Left lung (tissue), 10 donors: ENCODE results near the gene CYB5D1. TPM values are rescaled to one million over a fixed set of nuclear protein-coding genes. Genes with fewer than 3 reads are reported as not detected.

Experiments
- ATAC-seq: fragments of 200-7000 bp; cut with Tn5 transposase; one replicate; pipeline ENCODE4 v1.9.1; 2020; ENCODE audit warnings: moderate library complexity
- DNase-seq, 4 donors: peaks; one replicate each; pipeline ENCODE4 v3.0.0-alpha.2; 2013 to 2020
- H3K27ac ChIP-seq, 2 donors: fragments of 200-600 bp; sonication (generic) in 1 of 2; one replicate each; pipeline versions ENCODE4 v1.5.0 to v1.8.0; 2020 to 2021
- H3K27me3 ChIP-seq, 2 donors: fragments of 200-600 bp; sonication (generic) in 1 of 2; one replicate each; pipeline versions ENCODE4 v1.5.0 to v1.8.0; 2020 to 2021
- H3K36me3 ChIP-seq, 2 donors: fragments of 200-600 bp; sonication (generic) in 1 of 2; one replicate each; pipeline versions ENCODE4 v1.5.0 to v1.8.0; 2020 to 2021
- H3K4me1 ChIP-seq, 2 donors: fragments of 200-600 bp; one replicate each; pipeline ENCODE4 v1.8.0; 2021
- H3K4me3 ChIP-seq, 2 donors: fragments of 200-600 bp; sonication (generic) in 1 of 2; one replicate each; pipeline versions ENCODE4 v1.5.0 to v1.8.0; 2020 to 2021; ENCODE audit warnings: mild to moderate bottlenecking in 1 of 2
- H3K9me3 ChIP-seq, 2 donors: fragments of 200-600 bp; sonication (generic) in 1 of 2; one replicate each; pipeline versions ENCODE4 v1.5.0 to v1.8.0; 2020 to 2021
- intact Hi-C, 2 donors: fragments of 100-400 bp; cut with DNase I; formaldehyde crosslinking; loops; one replicate each; pipeline versions ENCODE4 v1.11.2 to v1.14.2; 2022
- polyA plus RNA-seq, 6 donors: library from polyadenylated mRNA; unstranded; fragments of 120-200 nt; gene quantifications; one replicate each; pipeline ENCODE4 v1.2.1, GENCODE V29; 2013; ENCODE audit not compliant: insufficient read length in 6 of 6
- total RNA-seq, 2 donors: library from RNA; stranded (reverse); fragmentation: NEBNext Ultra II Directional; extraction: Animal tissue kit (Norgen Biotek cat#: 25700); gene quantifications; one replicate each; pipeline ENCODE4 v1.2.1, GENCODE V29; 2021
- TF ChIP-seq, protein P1 (sequence below), 2 donors: fragments of 200-600 bp; sonication (generic) in 1 of 2; IDR thresholded peaks; one replicate each; pipeline versions ENCODE4 v1.5.0 to v1.8.0; 2021; ENCODE audit warnings: antibody characterized with exemption in 2 of 2
- donor health status: DM: no; HTN: yes; CAD: no.
- donor health status: DM: no; HTN: no; CAD: no.

The CYB5D1 gene
- total and polyA plus RNA-seq, 8 donors, result 9.8 to 25.8 (median 19.2) TPM

DNA sequence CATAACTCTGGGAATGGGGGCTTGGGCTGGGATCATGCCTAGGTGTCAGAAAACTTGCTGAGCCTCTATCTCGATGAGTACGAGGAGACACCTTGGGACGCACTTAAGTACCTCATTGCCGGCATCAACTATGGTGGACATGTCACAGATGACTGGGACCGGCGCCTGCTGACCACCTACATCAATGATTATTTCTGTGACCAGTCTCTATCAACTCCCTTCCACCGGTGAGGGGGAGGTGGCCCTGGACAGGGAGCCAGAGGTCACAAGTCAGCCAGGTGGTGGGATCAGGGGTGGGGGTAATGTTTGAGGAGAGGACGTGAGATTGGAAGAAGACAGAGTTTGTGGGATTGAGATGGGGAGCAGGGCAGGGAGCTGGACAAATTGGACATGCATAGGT lies 27.2 kb upstream of the CYB5D1 start:
- Histone ChIP-seq H3K4me3 (no peak overlapping the region), H3K9me3 (no peaks in the 10 kb centered on the region), H3K4me1 (peaks cover 0 to 13% of the 10 kb centered on the region in 2 donors), H3K36me3 (no peaks in the 10 kb centered on the region), H3K27ac (no peak overlapping the region), H3K27me3 (no peaks in the 10 kb centered on the region)
- intact Hi-C loops, result no loop called here
- no peak for ATAC-seq
- TF ChIP-seq, protein P1, sequence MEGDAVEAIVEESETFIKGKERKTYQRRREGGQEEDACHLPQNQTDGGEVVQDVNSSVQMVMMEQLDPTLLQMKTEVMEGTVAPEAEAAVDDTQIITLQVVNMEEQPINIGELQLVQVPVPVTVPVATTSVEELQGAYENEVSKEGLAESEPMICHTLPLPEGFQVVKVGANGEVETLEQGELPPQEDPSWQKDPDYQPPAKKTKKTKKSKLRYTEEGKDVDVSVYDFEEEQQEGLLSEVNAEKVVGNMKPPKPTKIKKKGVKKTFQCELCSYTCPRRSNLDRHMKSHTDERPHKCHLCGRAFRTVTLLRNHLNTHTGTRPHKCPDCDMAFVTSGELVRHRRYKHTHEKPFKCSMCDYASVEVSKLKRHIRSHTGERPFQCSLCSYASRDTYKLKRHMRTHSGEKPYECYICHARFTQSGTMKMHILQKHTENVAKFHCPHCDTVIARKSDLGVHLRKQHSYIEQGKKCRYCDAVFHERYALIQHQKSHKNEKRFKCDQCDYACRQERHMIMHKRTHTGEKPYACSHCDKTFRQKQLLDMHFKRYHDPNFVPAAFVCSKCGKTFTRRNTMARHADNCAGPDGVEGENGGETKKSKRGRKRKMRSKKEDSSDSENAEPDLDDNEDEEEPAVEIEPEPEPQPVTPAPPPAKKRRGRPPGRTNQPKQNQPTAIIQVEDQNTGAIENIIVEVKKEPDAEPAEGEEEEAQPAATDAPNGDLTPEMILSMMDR (IDR thresholded peaks at IDR 0.05), result no peak
- no peak for DNase-seq

DNA sequence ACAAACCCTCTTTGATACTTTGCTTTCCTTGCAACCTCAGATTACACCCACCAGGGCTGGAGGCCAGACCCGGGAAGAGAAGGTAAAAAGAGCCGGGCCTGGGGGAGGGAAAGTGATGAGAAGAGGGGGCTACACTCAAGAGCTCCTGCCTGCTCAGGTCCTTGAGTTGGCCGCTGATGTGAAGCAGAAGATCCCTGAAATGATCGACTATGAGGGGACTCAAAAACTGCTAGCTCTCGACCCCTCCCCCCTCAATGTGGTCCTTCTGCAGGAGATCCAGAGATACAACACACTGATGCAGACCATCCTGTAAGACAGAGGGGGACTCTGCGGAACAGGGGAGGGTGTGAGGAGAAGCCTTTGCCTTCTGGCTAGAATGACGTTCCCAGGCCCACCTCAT lies 26.6 kb upstream of the CYB5D1 start:
- Histone ChIP-seq H3K27me3 (no peaks in the 10 kb centered on the region), H3K4me1 (peaks cover 0 to 16% of the 10 kb centered on the region in 2 donors)
- intact Hi-C loops, result no loop called here

DNA sequence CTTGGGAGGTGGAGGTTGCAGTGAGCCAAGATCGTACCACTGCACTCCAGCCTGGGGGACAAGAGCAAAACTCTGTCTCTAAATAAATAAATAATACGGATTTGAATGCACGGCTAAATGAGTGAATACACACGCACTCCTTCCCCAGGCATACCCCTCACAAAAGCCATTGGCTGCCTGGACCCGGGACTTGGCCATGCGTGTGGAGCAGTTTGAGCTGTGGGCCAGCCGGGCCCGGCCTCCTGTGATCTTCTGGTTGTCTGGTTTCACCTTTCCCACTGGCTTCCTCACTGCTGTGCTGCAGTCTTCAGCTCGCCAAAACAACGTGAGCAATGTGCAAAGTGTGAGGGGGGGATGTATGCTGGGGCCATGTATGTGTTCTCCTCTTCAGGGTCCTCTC lies 25.4 kb upstream of the CYB5D1 start:
- Histone ChIP-seq H3K9me3 (no peaks in the 10 kb centered on the region), H3K36me3 (no peaks in the 10 kb centered on the region), H3K4me1 (peaks cover 5 to 28% of the 10 kb centered on the region in 2 donors), H3K27ac (no peak overlapping the region), H3K4me3 (no peak overlapping the region), H3K27me3 (no peaks in the 10 kb centered on the region)
- TF ChIP-seq, protein P1 (IDR thresholded peaks at IDR 0.05), result no peak
- DNase-seq, result no peak
- no peak for ATAC-seq
- intact Hi-C loops, result no loop called here

More for the DNA sequence above, 26.6 kb upstream of the CYB5D1 start:
- DNase-seq, result no peak
- H3K36me3 ChIP-seq, result no peaks in the 10 kb centered on the region
- no peak overlapping the region for H3K27ac ChIP-seq
- no peak for ATAC-seq
- TF ChIP-seq, protein P1 (IDR thresholded peaks at IDR 0.05), result no peak
- no peaks in the 10 kb centered on the region for H3K9me3 ChIP-seq
- no peak overlapping the region for H3K4me3 ChIP-seq

DNA sequence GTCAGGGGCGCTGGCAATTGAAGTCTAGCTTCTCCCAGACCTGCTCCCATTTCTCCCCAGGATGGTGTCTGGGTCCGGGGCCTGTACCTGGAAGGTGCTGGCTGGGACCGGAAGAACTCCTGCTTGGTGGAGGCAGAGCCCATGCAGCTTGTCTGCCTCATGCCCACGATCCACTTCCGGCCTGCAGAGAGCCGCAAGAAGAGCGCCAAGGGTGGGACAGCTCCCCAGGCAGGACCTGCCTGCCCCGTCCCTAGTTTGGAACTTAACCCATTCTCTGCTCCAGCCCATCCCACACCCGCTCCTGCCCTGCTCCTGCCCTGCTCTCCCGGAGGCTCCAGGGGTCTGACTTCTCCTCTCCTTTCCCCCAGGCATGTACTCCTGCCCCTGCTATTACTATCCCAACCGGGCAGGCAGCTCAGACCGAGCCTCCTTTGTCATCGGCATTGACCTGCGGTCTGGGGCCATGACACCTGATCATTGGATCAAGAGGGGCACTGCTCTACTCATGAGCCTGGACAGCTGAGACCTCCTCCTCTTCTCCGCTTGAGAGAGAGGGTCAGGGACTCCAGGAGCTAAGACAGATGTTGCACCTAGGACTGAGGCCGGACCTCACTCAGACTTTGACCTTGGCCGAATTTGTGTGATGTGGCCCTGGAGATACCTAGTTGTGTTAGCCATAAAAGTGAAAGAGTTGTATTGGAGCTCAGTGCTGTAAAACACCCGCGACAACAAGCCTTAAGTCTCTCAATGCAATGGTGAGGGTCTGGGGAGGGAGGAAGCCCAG lies 24.6 kb upstream of the CYB5D1 start:
- no peak for DNase-seq
- intact Hi-C loops, result no loop called here

More for the DNA sequence above, 24.6 kb upstream of the CYB5D1 start:
- Histone ChIP-seq H3K27ac (peak overlapping the region in 1 of 2 donors; percentile 98), H3K4me1 (peaks cover 9 to 33% of the 10 kb centered on the region in 2 donors), H3K27me3 (no peaks in the 10 kb centered on the region), H3K4me3 (peak overlapping the region; percentile 82 to 83), H3K36me3 (no peaks in the 10 kb centered on the region), H3K9me3 (no peaks in the 10 kb centered on the region)
- ATAC-seq, result no peak
- TF ChIP-seq, protein P1 (IDR thresholded peaks at IDR 0.05), result no peak
